Common myeloid progenitor, CD34-positive (primary cell): ENCODE data around the gene STAT4.

Experiments
- CTCF ChIA-PET: fragments of 350-600 bp; sonication (Branson Sonifier 250); formaldehyde crosslinking; loops from one replicate; lab custom pipeline; 2021; ENCODE audit warnings: antibody characterized with exemption; lab: Charles Lee
- POLR2A ChIA-PET: fragments of 350-600 bp; sonication (Branson Sonifier 250); formaldehyde crosslinking; loops from one replicate; lab custom pipeline; 2021; ENCODE audit warnings: antibody characterized with exemption; lab: Charles Lee
- DNase-seq, 3 donors: peaks; one replicate each; pipeline versions ENCODE4 v3.0.0 to v3.0.0-alpha.2; 2013
- H3K27ac ChIP-seq, 2 experiments: 1 replicate in 1 of 2; 2 replicates in 1 of 2; pipeline ENCODE4 v1.7.0; 2013; ENCODE audit warnings: inconsistent platforms in 2 of 2, low read length in 2 of 2, mild to moderate bottlenecking in 2 of 2, low read depth in 1 of 2, moderate library complexity in 1 of 2; ENCODE audit not compliant: severe bottlenecking in 2 of 2, insufficient read depth in 1 of 2, poor library complexity in 1 of 2
- H3K27me3 ChIP-seq, 5 experiments: replicated peaks in 2 of 5; 1 replicate in 3 of 5; 2 replicates in 2 of 5; pipeline versions ENCODE4 v1.6.1 to v1.7.0; 2013; ENCODE audit warnings: low read length in 4 of 5, mild to moderate bottlenecking in 2 of 5, moderate library complexity in 2 of 5, inconsistent platforms in 1 of 5; ENCODE audit not compliant: insufficient read depth in 5 of 5, control insufficient read depth in 4 of 5
- H3K36me3 ChIP-seq, 4 experiments: 1 replicate in 2 of 4; 2 replicates in 2 of 4; pipeline versions ENCODE4 v1.6.1 to v1.7.0; 2013; ENCODE audit warnings: low read length in 3 of 4, control low read depth in 1 of 4, mild to moderate bottlenecking in 1 of 4; ENCODE audit not compliant: control insufficient read depth in 4 of 4, insufficient read depth in 4 of 4
- H3K4me1 ChIP-seq, 4 experiments: 1 replicate in 3 of 4; 2 replicates in 1 of 4; pipeline versions ENCODE4 v1.6.1 to v1.7.1; 2013; ENCODE audit warnings: low read length in 3 of 4, mild to moderate bottlenecking in 3 of 4, control low read depth in 1 of 4, inconsistent platforms in 1 of 4, moderate library complexity in 1 of 4; ENCODE audit not compliant: control insufficient read depth in 4 of 4, insufficient read depth in 4 of 4; ENCODE audit errors: control extremely low read depth in 1 of 4
- H3K4me3 ChIP-seq, 7 experiments: 1 replicate in 4 of 7; 2 replicates in 3 of 7; pipeline versions ENCODE4 v1.5.1 to v1.7.0; 2013; ENCODE audit warnings: mild to moderate bottlenecking in 7 of 7, low read length in 6 of 7, moderate library complexity in 6 of 7, inconsistent platforms in 2 of 7, low read depth in 2 of 7, control low read depth in 1 of 7; ENCODE audit not compliant: insufficient read depth in 4 of 7, control insufficient read depth in 1 of 7; ENCODE audit errors: extremely low read depth in 1 of 7
- H3K9me3 ChIP-seq, 5 experiments: 1 replicate in 4 of 5; 2 replicates in 1 of 5; pipeline versions ENCODE4 v1.6.1 to v1.7.1; 2013; ENCODE audit warnings: low read length in 4 of 5, mild to moderate bottlenecking in 2 of 5, inconsistent platforms in 1 of 5, low read depth in 1 of 5, moderate library complexity in 1 of 5; ENCODE audit not compliant: control insufficient read depth in 4 of 5, insufficient read depth in 2 of 5; ENCODE audit errors: control extremely low read depth in 1 of 5
- WGBS: methylation state at CpG from one replicate; pipeline ENCODE4 v1.1.5; 2013; ENCODE audit not compliant: insufficient coverage; 5-methylcytosine and 5-hydroxymethylcytosine counted together

STAT4 gene

DNA sequence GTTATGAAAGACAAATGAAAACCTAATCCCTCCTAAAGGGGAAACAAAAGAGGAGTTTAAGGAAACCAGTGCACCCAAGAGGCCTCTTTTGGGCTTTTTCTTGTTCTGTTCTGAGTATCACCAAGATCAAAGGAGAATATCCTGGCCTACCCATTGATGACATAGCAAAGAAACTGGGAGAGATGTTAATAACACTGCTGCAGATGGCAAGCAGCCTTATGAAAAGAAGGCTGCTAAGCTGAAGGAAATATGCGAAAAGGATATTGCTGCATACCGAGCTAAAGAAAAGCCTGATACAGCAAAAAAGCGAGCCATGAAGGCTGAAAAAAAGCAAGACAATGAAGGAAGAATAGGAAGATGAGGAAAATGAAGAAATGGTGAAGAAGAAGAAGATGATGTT is 23.6 kb upstream of the STAT4 start:
- no peak overlapping the region for H3K27ac ChIP-seq
- CTCF ChIA-PET, result interaction anchor here (0.6 to 4.4 kb wide), 5 partner anchors 9 to 335 kb away, joined by 3 to 17 read pairs (median 3); no protein-coding TSS in a partner anchor
- H3K27me3 ChIP-seq, result no peaks in the 10 kb centered on the region
- POLR2A ChIA-PET, result no interaction called here
- peaks cover 0 to 3% (median 1%) of the 10 kb centered on the region in 4 experiments for H3K4me1 ChIP-seq
- WGBS, result 96% methylated on average over 3 of the region's 3 CpGs
- DNase-seq, result no peak
- no peaks in the 10 kb centered on the region for H3K9me3 ChIP-seq
- no peaks in the 10 kb centered on the region for H3K36me3 ChIP-seq
- no peak overlapping the region for H3K4me3 ChIP-seq

DNA sequence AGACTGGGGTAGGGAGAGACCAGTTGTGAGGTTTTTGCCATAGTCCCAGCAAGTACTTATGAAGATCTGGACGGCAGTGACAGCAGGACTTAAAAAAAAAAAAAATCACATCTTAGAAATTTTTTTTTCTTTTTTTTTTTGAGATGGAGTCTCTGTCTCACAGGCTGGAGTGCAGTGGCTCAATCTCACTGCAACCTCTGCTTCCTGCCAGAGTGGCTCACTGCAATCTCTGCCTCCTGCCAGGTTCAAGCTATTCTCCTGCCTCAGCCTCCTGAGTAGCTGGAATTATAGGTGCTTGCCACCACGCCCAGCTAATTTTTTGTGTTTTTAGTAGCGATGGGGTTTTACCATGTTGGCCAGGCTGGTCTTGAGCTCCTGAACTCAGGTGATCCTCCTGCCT is 22.4 kb upstream of the STAT4 start:
- H3K4me3 ChIP-seq, result no peak overlapping the region
- H3K27me3 ChIP-seq, result no peaks in the 10 kb centered on the region
- peak in 1 of 3 donors; percentile 19 for DNase-seq
- POLR2A ChIA-PET, result no interaction called here
- no peaks in the 10 kb centered on the region for H3K9me3 ChIP-seq
- H3K4me1 ChIP-seq, result peaks cover 0 to 3% (median 1%) of the 10 kb centered on the region in 4 experiments
- H3K36me3 ChIP-seq, result no peaks in the 10 kb centered on the region
- no peak overlapping the region for H3K27ac ChIP-seq
- 100% methylated on average over 2 of the region's 3 CpGs for WGBS
- CTCF ChIA-PET, result interaction anchor here (0.8 to 0.9 kb wide), 2 partner anchors 10 to 23 kb away, joined by 3 read pairs; no protein-coding TSS in a partner anchor

GRCh38 chr2:191171708-191172355 is 21.0 kb upstream of the STAT4 start:
- no peak for DNase-seq
- CTCF ChIA-PET, result interaction anchor here (2.5 kb wide), 1 partner anchor 349 kb away, joined by 8 read pairs; no protein-coding TSS in a partner anchor
- Histone ChIP-seq H3K4me1 (peaks cover 0 to 3% (median 1%) of the 10 kb centered on the region in 4 experiments), H3K36me3 (no peaks in the 10 kb centered on the region), H3K9me3 (no peaks in the 10 kb centered on the region), H3K27me3 (no peaks in the 10 kb centered on the region), H3K4me3 (no peak overlapping the region), H3K27ac (no peak overlapping the region)
- 100% methylated on average over 2 of the region's 2 CpGs for WGBS
- POLR2A ChIA-PET, result no interaction called here

- Histone ChIP-seq H3K27me3 (no peaks in the 10 kb centered on the region), H3K9me3 (no peaks in the 10 kb centered on the region), H3K4me1 (peaks cover 0 to 3% (median 1%) of the 10 kb centered on the region in 4 experiments), H3K4me3 (no peak overlapping the region), H3K36me3 (no peaks in the 10 kb centered on the region), H3K27ac (no peak overlapping the region)
- ChIA-PET CTCF (interaction anchor here (1.4 to 2.5 kb wide), 3 partner anchors 15 to 350 kb away, joined by 3 to 9 read pairs (median 8); no protein-coding TSS in a partner anchor), POLR2A (no interaction called here)
- 85% methylated on average over 2 of the region's 2 CpGs for WGBS
- DNase-seq, result no peak
Measured at GRCh38 chr2:191171286-191171685, 20.5 kb upstream of the STAT4 start.

GRCh38 chr2:191170773-191171172 is 20.0 kb upstream of the STAT4 start:
- peaks cover 0 to 3% (median 1%) of the 10 kb centered on the region in 4 experiments for H3K4me1 ChIP-seq
- 75% methylated on average over 3 of the region's 3 CpGs for WGBS
- POLR2A ChIA-PET, result no interaction called here
- H3K36me3 ChIP-seq, result no peaks in the 10 kb centered on the region
- H3K9me3 ChIP-seq, result no peaks in the 10 kb centered on the region
- H3K27me3 ChIP-seq, result no peaks in the 10 kb centered on the region
- no peak overlapping the region for H3K27ac ChIP-seq
- H3K4me3 ChIP-seq, result no peak overlapping the region
- CTCF ChIA-PET, result interaction anchor here (1.4 to 2.5 kb wide), 3 partner anchors 15 to 350 kb away, joined by 3 to 9 read pairs (median 8); no protein-coding TSS in a partner anchor
- DNase-seq, result no peak

DNA sequence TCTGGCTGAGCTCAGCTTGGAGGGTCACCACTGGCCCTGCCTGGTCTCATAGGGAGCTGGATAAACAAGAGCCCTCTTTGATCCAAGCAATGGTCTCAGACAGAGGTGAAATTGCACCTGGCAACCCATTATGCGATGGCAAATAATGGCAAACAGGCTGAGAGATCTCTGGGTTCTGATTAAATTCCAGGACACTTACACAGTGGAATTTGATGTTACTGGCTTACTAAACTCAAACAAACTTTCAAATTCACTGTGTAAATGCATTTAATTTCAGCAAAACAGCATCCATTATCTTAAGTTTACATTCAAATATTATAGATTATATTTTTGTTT is 19.5 kb upstream of the STAT4 start:
- 100% methylated on average over 1 of the region's 1 CpG for WGBS
- H3K4me1 ChIP-seq, result peaks cover 0 to 3% (median 1%) of the 10 kb centered on the region in 4 experiments
- POLR2A ChIA-PET, result no interaction called here
- no peak for DNase-seq
- no peaks in the 10 kb centered on the region for H3K36me3 ChIP-seq
- CTCF ChIA-PET, result interaction anchor here (1.4 to 2.5 kb wide), 3 partner anchors 14 to 351 kb away, joined by 3 to 9 read pairs (median 8); no protein-coding TSS in a partner anchor
- no peak overlapping the region for H3K4me3 ChIP-seq
- no peak overlapping the region for H3K27ac ChIP-seq
- H3K27me3 ChIP-seq, result no peaks in the 10 kb centered on the region
- H3K9me3 ChIP-seq, result no peaks in the 10 kb centered on the region
